Forelimb muscle (tissue), 1 donor: ENCODE data around the gene SLC12A3. TPM values are rescaled to one million over a fixed set of nuclear protein-coding genes. Genes with fewer than 3 reads are reported as not detected.

Experiments used
- polyA plus RNA-seq: library from polyadenylated mRNA; unstranded; fragments of 120-200 nt; gene quantifications from one replicate; pipeline ENCODE4 v1.2.1, GENCODE V29; 2013; ENCODE audit not compliant: insufficient read length

Gene SLC12A3
- polyA plus RNA-seq, 1 donor = 0.11 TPM

Other genes with a start within 250 kb of the SLC12A3 start
- gene MT1E, start 239.4 kb upstream of the SLC12A3 start, polyA plus RNA-seq = 15.4 TPM
- 1.2 TPM for gene MT1M, start 232.5 kb upstream of the SLC12A3 start, polyA plus RNA-seq
- not detected for gene MT1A, start 226.5 kb upstream of the SLC12A3 start, polyA plus RNA-seq
- gene MT1B, start 213.3 kb upstream of the SLC12A3 start, polyA plus RNA-seq = not detected
- 1.6 TPM for gene MT1F, start 207.2 kb upstream of the SLC12A3 start, polyA plus RNA-seq
- not detected for gene MT1G, start 197.1 kb upstream of the SLC12A3 start, polyA plus RNA-seq
- gene MT1H, start 195.4 kb upstream of the SLC12A3 start, polyA plus RNA-seq = not detected
- gene MT1X, start 182.7 kb upstream of the SLC12A3 start, polyA plus RNA-seq = 10.3 TPM
- gene NUP93, start 135.1 kb upstream of the SLC12A3 start, polyA plus RNA-seq = 42.0 TPM
- gene HERPUD1, start 66.9 kb downstream of the SLC12A3 start, polyA plus RNA-seq = 66.3 TPM
- 5.3 TPM for gene CETP, start 96.7 kb downstream of the SLC12A3 start, polyA plus RNA-seq
- gene NLRC5, start 124.3 kb downstream of the SLC12A3 start, polyA plus RNA-seq = 5.5 TPM
- 23.4 TPM for gene CPNE2, start 227.4 kb downstream of the SLC12A3 start, polyA plus RNA-seq